Uterus (tissue), 2 donors: ENCODE measurements around the gene C1orf21.

Source experiments
- CTCF ChIP-seq, 4 experiments: fragments of 200-600 bp in 2 of 4; fragments of 450-650 bp in 2 of 4; sonication (generic) in 2 of 4; IDR thresholded peaks; one replicate each; pipeline ENCODE4 v1.5.1; 2016 to 2019; ENCODE audit warnings: antibody characterized with exemption in 4 of 4, mild to moderate bottlenecking in 2 of 4, moderate library complexity in 1 of 4
- POLR2A ChIP-seq, 2 donors: fragments of 450-650 bp; IDR thresholded peaks; one replicate each; pipeline ENCODE4 v1.6.1; 2016; ENCODE audit warnings: antibody characterized with exemption in 2 of 2, mild to moderate bottlenecking in 1 of 2, moderate library complexity in 1 of 2

DNA sequence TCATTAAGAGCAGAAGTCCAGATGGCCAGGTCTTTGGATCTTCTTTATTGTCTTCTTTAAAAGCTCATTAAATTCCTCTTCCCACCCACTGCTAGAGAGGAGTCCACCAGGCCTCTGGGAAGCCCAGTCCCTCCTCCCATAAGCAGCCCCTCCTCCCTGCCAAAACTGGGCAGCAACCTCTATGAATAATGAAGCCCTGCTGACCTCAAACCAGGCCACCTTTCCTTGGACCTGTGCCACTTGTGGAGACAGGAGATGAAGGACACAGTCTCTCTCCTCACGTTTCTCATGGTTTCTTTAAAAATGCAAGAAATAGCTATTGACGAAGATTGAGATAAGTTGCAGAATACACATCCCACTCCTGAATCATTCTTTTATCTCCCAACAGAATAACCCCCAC, 255.1 kb downstream of the C1orf21 start:
- TF ChIP-seq CTCF (IDR thresholded peaks at IDR 0.05), result no peak
- no peak for TF ChIP-seq POLR2A (IDR thresholded peaks at IDR 0.05)
